GM19455 (cell line): ENCODE measurements around the gene AKAP13.
"Not testable (repeated sequence)": the region's sequence is repeated elsewhere in the genome, so short reads cannot be mapped to it uniquely, and the experiment has no call there.

Experiments used
- ATAC-seq: cut with Tn5 transposase; IDR thresholded peaks from one replicate; pipeline ENCODE4 v1.9.1; 2021; ENCODE audit not compliant: unreplicated experiment

AKAP13 gene

DNA sequence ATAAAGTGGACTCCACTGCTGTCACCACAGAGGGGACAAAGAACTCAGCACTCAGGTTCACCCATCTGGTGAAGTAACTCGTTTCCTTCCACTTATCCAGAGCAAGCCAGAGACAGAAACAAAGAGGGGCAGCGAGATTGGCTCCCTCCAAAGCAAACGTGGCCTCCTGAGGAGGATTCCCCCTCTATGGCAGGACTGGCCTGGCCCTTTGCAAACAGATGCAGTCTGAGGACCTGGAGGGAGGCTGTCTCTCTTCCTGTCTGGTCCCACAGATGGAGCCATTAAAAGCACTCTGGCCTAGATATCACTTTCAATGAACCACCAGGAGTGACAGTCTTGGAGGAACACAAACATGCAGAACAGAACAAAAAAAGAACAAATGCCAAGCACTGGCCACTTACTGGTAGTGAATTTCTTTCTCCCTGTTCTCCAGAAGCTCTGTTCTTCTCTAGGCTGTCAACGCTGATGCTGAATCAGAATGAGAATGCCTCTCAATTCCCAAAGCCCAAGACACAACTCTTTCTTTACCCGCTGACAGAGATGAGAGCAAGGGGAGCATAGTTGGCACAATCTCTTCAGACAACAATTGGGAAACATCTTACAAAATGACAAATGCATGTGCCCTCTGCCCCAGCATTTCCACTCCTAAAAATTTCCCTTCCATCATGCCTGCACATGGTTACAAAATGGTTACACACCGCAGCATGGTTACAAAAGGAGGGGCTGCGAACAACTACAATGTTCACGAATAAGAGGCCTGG is 400.0 kb downstream of the AKAP13 start:
- ATAC-seq = no peak

DNA sequence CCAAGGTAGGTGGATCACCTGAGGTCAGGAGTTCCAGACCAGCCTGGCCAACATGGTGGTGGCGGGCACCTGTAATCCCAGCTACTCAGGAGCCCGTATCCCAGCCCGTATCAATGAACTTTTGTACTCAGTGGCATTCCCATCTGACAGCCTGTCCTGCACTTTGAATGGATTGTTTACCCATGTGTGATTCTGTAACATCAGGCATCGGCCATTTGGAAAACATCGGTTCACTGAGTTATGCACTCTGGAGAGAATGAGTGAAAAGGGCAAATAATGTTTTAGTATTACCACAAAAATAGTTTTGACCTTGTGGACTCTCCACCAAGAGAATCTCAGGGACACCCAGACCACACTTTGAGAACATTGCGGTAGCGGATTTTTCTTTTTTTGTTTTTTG is 400.7 kb downstream of the AKAP13 start:
- no peak for ATAC-seq

DNA sequence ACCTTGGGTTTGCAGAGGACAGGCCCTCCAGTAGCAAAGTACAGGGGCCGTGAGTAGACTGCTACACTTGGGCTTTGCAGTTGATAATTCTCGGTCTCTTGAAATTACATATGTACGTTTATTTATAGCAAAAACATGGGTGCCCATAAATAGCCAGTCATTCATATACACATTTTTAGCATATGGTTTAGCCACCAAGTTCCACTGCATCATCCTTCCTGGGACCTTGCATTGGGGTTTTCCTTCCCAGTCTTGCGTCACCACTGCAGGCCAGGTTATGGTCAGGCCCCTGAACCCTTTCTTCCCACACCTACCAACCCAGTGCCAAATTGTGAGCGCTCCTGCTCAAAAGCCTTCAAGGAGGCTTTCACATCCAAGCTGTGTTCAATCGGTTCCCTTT is 401.7 kb downstream of the AKAP13 start:
- no peak for ATAC-seq

DNA sequence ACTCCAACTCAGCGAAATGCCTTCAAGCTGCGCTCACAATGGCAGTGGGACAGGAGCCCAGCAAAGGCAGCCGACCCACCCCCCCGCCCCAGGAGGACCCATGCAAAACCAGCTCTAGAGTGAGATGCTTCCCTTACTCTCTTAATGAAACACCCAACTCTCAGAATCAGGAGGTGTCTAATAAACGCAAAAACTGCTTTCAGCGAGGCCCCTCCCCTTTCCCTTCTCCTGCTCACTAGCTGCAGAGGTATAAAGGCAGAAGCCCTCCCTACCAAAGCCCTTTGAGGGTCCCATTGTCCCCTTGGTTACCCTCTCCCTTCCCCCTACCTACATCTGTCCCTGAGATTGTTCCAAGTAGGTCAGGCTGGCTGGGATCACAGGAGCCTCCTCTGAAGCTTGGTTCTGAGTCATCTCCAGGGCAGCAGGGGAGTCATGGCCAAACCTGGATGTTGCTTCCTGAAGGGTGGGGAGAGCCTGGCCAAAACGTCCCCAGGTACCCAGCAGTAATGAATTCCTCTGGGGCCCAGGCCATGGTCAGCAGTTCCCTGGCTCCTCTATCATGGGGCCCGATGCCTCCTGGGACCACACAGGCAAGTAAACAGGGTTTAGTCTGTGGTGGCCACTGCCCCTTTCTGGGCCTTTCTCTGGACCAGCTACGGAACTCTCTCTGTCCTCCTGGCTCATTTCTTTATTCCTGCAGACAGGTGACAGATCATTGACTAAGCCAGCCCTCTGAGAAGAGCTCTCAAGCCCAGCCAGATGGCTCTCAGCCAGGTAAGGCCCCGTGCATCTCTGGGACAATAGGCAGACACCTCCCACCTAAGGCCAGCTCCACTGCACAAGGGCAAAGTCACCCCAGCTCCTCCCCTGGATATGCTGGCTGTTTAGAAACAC is 405.7 kb downstream of the AKAP13 start:
- no peak for ATAC-seq

DNA sequence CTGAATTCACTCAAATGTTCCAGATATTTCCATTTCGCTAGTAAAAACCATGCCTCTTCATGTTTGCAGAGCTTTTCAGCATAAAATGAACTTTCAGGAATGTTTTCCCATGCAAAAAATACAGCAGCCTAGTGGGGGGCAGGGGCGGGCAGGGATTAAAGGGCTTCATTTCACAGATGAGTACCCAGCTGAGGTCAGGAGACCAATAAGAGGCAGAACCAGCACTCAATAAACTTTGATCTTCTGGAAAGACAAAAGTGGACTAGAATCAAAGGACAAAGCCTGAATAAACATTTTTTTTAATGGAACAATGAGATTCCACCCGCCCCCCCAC is 406.3 kb downstream of the AKAP13 start:
- ATAC-seq = no peak

DNA sequence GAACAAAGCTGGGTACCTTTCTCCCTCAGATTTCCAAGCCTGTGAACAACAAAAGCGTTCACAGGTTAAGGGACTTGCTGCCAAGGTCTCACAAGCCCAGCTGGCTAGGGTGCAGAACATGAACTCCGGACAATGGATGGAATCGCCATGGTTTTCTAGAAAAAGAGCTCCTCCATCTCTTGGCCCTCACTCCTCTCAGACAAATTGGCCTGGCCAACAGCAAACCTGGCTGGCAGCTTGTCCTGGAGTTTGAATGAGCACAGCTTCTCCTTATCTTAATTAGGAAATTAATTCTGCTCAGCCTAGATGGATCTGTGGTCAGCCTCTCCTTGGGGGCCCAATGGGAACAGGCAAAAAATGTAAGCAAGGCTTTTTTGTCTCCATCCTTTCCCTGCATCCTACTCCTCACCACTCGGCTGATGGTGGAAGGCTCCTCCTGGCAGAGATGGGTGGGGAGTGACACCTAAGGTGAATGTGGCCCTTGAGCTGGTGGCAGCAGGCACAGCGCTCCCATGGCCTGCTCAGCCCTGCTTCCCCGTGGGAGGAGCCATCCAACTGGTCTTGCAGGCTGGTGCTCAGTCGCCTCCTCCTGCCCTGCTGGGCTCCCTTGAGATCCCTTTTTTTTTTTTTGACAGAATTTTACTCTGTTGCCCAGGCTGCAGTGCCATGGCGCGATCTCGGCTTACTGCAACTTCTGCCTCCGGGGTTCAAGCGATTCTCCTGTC is 408.5 kb downstream of the AKAP13 start:
- no peak for ATAC-seq

DNA sequence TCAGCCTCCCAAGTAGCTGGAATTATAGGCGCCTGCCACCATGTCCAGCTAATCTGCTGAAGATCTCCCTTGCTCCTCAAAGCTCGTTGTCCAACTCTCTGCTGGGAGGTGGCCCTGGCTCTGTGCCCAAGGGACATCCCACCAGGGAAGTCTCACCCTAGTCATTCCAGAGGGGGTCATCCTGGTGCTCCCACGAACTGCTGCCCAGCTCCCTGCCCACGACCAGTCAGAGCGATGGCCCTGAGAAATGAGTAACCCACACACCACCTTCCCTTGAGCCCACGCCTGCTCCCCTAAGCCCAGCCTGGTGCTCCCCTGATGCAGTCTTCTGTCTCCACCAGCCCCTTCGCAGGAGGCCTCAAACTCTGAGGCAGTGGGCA is 409.1 kb downstream of the AKAP13 start:
- ATAC-seq = no peak

DNA sequence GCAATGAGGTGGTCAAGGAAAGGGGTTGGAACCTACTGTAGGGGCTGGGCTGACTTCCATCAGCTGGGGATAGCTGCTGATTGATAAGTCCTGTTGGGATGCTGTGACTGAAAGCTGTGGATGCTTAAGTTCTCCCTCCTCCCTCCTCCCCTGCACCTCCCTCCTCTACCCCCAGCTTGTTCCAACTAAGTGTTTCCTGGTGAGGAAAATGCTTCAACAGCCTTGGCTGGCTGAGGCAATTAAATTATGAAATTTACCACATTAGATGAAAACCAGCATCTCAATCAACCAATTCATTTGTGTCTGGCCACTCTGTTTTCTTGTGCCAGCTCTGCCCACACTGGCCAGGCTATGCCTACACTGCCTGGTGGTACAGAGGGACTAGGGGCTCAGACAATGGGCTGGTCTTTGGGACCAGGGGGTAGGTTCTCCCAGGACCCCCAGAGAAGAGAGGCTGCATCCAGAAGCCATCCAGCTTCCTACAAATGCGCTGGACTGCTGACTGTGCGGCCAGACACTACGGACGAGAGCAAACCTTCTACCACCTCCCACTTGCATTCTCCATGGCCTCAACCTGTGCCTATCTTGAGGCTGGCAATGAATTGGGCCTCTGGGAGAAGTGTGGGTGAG is 411.8 kb downstream of the AKAP13 start:
- ATAC-seq = no peak

DNA sequence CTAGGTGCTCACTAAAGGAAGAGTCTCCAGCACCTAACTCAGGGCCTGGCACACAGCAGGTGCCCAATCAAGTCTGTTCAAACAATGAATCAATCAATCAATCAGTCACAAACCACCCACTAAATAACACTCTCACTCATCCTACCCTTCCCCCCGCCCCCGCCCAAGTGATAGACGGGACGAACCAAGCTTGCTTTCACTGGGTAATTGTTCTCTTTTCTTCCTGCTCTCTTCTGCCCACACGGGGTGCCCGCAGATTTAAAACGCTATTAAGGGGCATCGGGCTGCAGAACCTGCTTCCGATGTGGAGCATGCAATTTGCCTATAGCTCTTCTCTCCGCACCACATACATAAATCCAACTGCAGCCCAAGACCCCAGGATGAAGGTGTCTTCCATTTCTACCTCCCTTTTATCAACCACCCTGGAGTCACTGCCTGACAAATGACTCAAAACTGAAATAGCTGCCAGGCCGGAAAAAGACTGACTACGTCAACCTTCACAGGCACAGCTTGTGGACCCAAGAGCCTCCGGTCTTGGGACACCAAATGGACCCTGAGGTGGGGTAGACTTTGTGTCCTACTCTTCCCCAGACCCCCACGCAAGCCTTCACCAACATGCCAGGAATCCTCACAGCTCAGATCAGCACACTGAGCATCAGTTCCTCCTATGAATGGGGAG is 412.6 kb downstream of the AKAP13 start:
- no peak for ATAC-seq

DNA sequence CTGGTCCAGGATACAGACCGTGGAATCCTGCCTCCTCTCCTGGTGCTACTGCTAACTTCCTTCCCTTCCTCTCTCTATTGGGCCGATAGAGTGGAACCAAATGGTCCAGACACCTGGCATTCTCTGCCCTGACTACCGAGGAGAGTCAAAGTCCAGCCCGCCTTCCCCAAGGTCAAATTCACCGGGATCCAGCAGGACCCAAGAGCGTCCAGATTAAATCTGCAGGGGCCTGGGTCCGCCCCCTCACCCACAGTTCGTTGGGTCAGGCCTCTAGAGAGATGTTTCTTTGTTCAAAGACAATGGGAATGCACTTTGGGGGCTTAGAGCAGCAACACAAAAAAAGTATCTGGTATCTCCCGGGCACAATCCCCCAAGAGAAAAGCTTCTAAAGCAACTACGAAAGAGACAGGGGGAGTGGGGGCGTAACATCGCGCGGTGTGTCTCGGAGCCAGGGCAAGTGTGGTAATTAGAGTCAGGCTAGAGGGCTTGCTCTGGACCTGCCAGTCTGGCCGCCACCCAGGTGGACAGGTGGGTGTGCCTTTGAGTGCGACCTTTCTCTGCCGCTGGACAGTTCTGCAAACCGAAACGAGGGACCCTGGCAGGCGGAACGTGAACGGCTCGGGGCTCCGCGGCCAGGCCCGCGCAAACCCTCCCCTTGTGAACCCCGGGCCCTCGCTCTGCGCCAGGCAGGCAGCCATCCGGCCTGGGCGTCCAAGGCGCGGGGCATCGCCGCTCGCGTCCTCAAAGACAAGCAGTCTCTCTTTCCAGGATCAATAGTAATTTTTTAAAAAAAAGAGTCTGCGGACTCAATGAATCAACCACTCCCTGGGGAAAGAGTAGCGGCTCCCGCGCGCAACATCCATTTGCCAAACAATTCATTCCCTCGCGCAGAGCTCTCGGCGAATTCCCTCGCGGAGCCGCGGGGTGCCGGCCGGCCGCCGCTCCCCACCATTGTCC is 413.5 kb downstream of the AKAP13 start:
- ATAC-seq = peak; percentile 54

DNA sequence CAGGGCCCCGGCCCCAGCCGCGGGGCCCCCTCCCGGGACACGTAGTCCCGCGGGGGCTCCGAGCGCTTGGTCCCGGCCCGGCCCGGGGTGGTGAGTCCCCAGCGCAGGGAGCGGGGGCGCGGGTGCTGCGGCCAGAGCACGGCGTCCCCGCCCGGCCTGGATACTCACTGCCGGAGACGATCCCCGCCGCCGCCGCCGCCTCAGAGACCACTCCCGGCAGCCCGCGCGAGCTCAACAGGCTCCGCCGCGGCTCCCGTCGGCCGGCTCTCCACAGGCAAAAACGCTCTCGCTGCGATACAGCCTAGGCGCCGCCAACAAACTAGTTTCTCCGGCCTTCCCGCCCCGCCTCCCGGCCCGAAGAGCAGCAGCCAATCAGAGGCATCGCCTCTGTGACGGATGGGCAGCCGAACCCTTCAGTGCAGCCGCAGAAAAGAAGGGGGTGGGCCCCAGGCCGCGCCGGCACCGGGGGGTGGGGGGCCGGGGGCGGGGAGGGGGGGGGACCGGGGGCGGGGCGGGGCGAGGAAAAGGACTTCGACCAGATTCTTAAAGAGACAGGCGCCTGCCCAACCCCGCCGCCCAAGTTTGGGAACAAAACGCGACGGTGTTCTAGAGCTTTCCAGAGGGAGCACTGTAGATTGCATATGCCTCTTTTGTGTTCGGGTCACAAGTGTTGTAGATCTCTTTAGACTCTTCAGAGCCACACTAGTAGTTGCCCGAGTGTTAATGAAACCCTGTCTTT is 414.4 kb downstream of the AKAP13 start, which contains the start of gene KLHL25:
Gene KLHL25 (minus strand): TSS at position 328 of the 739 bp plus-strand sequence. CDS start 25,115 bp downstream, outside the sequence.
- ATAC-seq = peak; percentile 98

DNA sequence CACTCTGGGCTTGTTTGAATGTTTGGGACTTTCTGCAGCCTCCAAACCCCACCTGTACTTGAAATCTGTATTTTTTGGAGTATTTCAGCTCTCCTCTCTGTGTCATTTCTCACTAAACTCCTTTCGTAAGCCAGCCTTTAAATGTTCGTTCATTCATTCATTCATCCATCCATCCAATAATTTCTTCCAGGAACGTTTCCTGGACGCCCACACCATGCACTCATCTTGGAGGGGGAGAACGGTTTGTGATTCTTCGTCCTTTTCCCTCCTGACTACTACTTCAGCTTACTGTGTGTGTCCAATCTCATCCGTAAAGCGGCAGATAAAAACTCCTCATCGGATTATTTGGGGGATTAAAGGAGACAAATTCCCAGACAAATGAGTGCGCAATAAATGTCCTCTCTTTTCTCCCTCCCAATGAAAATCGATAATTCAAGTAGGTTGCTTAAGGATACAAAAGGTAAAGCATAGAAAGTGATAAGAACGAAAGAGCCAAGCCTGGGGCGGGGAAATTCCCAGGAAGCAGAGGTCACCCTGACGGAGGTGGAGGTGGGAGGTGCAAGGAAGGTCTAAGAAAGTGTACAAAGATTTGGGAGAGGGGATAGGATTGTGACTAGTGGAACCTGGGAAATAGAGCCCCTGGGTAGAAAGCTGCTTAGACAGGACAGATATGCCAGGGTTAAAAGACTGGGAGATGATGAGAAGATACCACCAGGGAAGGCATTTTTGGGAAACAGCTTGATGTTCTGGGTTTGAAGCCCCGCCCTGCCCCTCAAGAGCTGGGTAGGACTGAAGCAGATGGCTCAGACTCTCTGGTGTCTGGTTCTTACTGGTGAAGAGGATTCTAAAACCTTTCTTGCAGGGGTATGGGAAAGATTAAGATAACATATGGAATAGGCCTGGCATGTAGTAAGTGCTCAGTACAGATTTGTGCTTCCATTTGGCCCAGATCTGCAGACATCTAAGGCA is 415.2 kb downstream of the AKAP13 start:
- ATAC-seq = no peak

DNA sequence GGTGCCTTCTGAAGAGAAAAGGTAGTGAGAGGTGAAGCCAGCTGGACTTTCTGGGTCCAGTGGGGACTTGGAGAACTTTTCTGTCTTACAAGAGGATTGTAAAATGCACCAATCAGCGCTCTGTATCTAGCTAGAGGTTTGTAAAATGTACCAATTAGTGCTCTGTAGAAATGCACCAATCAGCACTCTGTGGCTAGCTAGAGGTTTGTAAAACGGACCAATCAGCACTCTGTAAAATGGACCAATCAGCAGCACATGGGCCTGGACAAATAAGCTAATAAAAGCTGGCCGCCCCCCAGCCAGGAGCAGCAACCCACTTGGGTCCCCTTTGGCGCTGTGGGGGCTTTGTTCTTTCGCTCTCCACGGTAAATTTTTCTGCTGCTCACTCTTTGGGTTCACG is 416.0 kb downstream of the AKAP13 start:
- ATAC-seq = not testable (repeated sequence)
